ENCODE data around the gene NUDT19.
"Not testable (repeated sequence)": the region's sequence is repeated elsewhere in the genome, so short reads cannot be mapped to it uniquely, and the experiment has no call there.

NUDT19 gene

DNA sequence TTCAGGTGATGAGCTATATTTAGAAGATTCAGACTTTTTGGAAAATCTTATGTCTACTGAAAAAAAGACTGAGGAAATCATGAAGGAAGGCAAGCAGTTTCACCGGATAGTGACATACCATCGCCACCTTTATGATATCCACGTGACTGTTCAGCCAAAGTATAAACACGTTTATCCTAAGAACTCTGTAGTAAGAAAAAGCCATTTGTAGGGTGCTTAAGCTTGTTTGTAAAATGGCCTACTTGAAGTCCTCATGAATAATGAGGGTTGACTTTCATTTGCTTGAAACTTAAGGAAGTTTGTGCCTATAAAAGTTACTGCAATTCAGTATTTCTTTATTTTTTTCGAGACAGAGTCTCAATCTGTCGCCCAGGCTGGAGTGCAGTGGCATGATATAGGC, 20.1 kb downstream of the NUDT19 start:
- DNase-seq (ENCODE audit: low read depth): no peak

- not testable (repeated sequence) for DNase-seq (ENCODE audit: low read depth)
These were observed 24.6 kb downstream of the NUDT19 start for GRCh38 chr19:32716203-32716602.

- DNase-seq (ENCODE audit: low read depth): no peak
These were observed 25.9 kb downstream of the NUDT19 start for GRCh38 chr19:32717496-32717895.

DNA sequence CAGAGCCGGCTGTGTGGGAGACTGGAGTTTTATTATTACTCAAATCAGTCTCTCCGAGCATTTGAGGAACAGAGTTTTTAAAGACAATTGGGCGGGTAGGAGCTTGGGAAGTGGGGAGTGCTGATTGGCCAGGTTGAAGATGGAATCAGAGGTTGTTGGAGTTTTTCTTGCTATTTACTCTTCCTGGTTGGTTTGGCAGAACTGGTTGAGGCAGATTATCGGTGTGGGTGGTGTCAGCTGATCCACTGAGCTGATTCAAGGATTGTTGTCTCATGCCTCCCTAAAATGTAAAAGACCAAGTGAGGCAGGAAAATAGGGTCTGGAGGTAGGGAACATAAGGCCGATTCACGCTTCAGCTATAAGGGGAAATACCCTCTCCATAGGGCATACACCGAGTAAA, 26.7 kb downstream of the NUDT19 start:
- no peak for DNase-seq (ENCODE audit: low read depth)

GRCh38 chr19:32719611-32720059, 28.0 kb downstream of the NUDT19 start, which contains the start of gene TDRD12:
TSS of gene TDRD12 (plus strand) at chr19:32719767. CDS start at chr19:32720073, 306 bp downstream.
- no peak for DNase-seq (ENCODE audit: low read depth)

GRCh38 chr19:32720216-32720935, 28.8 kb downstream of the NUDT19 start:
- no peak for DNase-seq (ENCODE audit: low read depth)

DNA sequence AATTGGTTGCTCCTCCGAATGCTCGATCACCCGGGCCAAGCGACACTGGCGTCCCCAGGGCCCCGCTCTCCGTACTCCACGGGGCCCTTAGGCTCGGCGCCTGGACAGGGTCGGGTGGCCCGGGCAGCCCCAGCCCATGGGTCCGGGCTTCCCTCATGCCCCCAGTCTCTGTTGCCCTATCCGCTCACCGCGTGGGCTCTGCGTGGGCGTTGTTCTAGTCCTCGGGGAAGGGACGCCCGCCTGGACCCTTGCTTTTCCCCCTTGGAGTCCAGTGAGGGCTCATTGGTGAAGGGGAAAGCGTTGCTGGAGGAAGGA, 29.3 kb downstream of the NUDT19 start:
- no peak for DNase-seq (ENCODE audit: low read depth)

DNA sequence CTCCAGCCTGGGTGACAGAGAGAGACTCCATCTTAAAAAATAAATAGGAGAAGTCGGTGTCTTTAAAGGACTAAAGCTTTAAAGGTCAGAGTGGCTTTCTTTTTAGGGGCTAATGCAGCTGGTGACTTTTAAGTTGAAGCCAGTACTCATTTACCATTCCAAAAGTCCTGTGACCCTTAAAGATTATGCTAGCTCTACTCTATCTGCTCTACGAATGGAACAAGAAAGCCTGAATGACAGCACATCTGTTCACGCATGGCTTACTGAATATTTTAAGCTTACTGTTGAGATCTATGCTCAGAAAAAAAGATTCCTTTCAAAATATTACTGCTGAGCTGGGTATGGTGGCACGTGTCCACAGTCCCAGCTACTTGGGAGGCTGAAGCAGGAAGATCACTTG, 44.3 kb downstream of the NUDT19 start:
- no peak for DNase-seq (ENCODE audit: low read depth)

DNA sequence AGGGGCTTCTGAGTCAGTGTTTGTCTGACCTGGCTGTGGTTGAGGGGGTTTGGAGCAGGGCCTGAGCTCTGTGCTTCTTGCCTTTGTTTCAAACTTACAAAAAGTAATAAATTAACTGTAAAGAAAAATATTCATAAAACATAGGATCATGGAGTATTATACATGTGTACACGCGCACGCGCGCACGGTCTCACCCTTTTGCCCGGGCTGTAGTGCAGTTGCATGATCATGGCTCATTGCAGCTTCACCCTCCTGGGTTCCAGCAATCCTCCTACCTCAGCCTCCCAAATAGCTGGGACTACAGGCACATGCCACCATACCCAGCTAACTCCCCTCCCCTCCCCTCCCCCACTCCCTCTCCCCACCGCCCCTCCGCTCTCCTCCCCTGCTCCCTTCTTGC, 51.4 kb downstream of the NUDT19 start:
- no peak for DNase-seq (ENCODE audit: low read depth)

DNA sequence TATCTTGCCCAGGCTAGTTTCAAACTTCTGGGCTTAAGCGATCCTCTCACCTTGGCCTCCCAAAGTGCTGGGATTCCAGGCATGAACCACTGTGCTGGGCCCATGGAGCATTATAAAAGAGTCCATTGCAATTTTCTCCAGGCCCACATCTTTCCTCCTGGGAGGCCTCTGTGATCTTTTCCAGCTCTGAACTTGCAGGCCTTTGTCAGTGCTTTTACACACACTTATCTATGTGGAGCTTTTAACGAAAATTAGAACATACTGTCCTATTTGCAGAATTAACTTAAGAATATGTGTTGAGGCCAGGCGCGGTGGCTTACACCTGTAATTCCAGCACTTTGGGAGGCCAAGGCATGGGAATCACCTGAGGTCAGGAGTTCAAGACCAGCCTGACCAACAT, 51.8 kb downstream of the NUDT19 start:
- no peak for DNase-seq (ENCODE audit: low read depth)

- DNase-seq (ENCODE audit: low read depth): no peak
These were observed 53.1 kb downstream of the NUDT19 start for GRCh38 chr19:32744555-32745325.

DNA sequence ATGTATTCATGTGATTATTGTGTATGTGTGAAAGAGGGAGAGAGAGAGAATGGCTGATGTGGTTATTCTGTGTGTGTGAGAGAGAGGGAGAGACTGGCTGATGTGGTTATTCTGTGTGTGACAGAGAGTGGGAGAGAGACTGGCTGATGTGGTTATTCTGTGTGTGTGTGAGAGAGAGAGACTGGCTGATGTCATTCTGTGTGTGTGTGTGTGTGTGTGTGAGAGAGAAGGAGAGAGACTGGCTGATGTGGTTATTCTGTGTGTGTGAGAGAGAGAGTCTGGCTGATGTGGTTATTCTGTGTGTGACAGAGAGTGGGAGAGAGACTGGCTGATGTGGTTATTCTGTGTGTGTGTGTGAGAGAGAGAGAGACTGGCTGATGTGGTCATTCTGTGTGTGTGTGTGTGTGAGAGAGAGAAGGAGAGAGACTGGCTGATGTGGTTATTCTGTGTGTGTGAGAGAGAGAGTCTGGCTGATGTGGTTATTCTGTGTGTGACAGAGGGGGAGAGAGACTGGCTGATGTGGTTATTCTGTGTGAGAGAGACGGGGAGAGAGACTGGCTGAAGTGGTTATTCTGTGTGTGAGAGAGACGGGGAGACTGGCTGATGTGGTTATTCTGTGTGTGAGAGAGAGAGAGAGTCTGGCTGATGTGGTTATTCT, 54.1 kb downstream of the NUDT19 start:
- peak; percentile 2 for DNase-seq (ENCODE audit: low read depth)

DNA sequence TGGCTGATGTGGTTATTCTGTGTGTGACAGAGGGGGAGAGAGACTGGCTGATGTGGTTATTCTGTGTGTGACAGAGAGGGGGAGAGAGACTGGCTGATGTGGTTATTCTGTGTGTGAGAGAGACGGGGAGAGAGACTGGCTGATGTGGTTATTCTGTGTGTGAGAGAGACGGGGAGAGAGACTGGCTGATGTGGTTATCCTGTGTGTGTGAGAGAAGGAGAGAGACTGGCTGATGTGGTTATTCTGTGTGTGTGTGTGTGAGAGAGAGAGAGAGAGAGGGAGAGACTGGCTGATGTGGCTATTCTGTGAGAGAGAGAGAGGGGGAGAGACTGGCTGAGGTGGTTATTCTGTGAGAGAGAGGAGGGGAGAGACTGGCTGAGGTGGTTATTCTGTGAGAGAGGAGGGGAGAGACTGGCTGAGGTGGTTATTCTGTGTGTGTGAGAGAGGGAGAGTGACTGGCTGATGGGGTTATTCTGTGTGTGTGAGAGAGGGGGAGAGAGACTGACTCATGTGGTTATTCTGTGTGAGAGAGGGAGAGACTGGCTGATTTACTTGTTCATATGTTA, 55.1 kb downstream of the NUDT19 start:
- peak; percentile 20 for DNase-seq (ENCODE audit: low read depth)

- DNase-seq (ENCODE audit: low read depth): no peak
These were observed 56.9 kb downstream of the NUDT19 start for GRCh38 chr19:32748497-32748896.

DNA sequence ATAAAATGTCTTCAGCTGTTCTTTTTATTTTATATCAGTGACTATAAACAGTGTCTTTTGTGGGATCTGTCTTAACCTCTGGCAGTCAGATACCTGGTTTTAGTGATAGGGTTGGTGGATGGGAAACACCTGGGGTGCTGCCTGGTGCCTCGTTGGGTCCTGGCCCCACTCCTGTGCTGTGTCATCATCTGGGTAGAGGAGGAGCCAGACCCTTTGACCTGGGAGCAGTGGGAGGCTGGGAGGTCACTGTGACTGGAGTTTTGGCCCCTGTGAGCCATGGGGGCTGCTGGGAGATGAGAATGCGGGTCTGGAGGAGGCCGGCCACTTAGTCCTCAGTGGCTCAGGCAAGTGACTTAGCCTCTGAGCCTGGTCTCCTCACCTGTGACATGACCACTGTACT, 57.3 kb downstream of the NUDT19 start:
- no peak for DNase-seq (ENCODE audit: low read depth)

DNA sequence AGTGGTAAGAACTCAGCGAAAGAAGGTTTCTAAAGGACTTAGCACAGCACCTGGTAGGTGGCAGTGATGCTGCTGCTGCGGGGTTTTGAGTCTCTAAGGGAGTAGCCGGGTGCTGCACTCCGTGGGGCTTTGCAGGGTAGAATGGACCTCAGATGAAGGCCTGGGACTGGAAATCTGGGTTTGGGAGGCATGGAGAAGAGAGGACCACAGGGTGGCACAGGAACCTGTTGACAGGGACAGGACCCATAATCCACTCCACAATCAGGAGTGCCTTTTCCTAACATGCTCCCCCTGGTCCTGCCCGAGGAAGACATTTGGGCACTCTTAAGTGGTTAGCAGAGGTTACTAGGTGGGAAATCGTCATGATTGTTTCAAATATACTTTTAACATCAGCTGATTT, 57.7 kb downstream of the NUDT19 start:
- no peak for DNase-seq (ENCODE audit: low read depth)

DNA sequence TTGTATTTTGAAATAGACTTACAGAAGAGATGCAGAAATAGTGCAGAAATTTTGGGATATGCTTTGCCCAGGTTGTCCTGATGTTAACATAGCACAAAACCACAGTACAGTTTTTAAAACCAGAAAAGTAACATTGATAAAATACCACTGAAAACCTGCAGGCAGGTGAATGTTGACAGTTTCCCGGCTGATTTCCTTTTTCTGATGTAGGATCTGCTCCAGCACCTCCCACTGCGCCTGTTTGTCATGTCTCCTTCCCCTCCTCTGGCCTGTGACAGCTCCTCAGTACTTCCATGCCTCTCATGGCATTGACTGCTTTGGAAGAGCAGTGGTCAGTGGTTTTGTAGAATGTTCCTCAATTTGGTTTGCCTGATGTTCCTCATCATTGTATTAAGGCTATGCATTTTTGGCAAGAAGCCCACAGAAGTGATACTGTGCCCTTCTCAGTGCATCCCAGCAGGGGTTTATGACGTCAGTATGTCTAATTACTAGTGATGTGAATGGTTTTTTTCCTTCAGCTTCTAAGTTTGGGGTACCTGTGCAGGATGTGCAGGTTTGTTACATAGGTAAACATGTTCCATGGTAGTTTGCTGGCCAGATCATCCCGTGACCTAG, 58.9 kb downstream of the NUDT19 start:
- DNase-seq (ENCODE audit: low read depth): no peak

GRCh38 chr19:32751066-32751465, 59.4 kb downstream of the NUDT19 start:
- no peak for DNase-seq (ENCODE audit: low read depth)

DNA sequence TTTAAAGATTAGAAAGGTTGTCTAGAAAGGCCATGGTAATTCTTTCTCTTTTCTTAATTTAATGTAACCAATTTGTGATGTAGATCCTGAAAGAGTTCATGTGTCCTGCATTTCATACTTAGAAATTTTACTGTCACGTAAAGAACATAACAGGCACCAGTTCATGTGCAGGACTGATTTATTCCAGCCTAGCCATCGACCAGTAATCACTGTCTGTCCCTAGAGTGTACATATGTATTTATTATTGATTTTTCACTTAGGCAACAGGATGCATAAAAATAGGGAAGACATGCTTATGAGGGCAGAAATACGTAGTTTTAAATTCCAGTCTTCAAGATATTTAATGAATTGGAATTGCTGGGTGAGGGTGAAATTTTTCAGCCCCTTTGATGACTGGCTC, 65.6 kb downstream of the NUDT19 start:
- no peak for DNase-seq (ENCODE audit: low read depth)

All from non-pigmented ciliary epithelial cell (primary cell).